Ascending aorta (tissue), 2 donors: ENCODE measurements around the gene SLC25A12. TPM values are rescaled to one million over a fixed set of nuclear protein-coding genes. Genes with fewer than 3 reads are reported as not detected.
A peak's percentile ranks its signal among the peaks of the same experiment; 100 is the strongest.
"Not testable (repeated sequence)": the region's sequence is repeated elsewhere in the genome, so short reads cannot be mapped to it uniquely, and the experiment has no call there.

Experiments used
- DNase-seq, 2 donors: peaks; one replicate each; pipeline ENCODE4 v3.0.0-alpha.2; 2019; ENCODE audit warnings: low spot score in 2 of 2
- H3K27ac ChIP-seq, 2 donors: fragments of 200-600 bp; sonication (generic); one replicate each; pipeline ENCODE4 v1.5.1; 2016 to 2017; ENCODE audit warnings: mild to moderate bottlenecking in 1 of 2
- H3K27me3 ChIP-seq: fragments of 200-600 bp; sonication (generic); one replicate; pipeline ENCODE4 v1.5.1; 2017
- H3K36me3 ChIP-seq, 2 donors: fragments of 200-600 bp; sonication (generic); one replicate each; pipeline ENCODE4 v1.5.1; 2016
- H3K4me1 ChIP-seq, 2 donors: fragments of 200-600 bp; sonication (generic); one replicate each; pipeline ENCODE4 v1.5.1; 2016 to 2017; ENCODE audit warnings: mild to moderate bottlenecking in 1 of 2
- H3K4me3 ChIP-seq, 2 donors: fragments of 200-600 bp; sonication (generic); one replicate each; pipeline ENCODE4 v1.5.1; 2016 to 2017; ENCODE audit warnings: mild to moderate bottlenecking in 1 of 2
- H3K9me3 ChIP-seq, 2 donors: fragments of 200-600 bp; sonication (generic); one replicate each; pipeline ENCODE4 v1.5.1; 2016
- CTCF ChIP-seq, 3 experiments: fragments of 200-600 bp in 2 of 3; fragments of 450-650 bp in 1 of 3; sonication (generic) in 2 of 3; IDR thresholded peaks; one replicate each; pipeline ENCODE4 v1.5.1; 2016 to 2019; ENCODE audit warnings: antibody characterized with exemption in 3 of 3, mild to moderate bottlenecking in 1 of 3, moderate library complexity in 1 of 3
- intact Hi-C: fragments of 100-400 bp; cut with DNase I; formaldehyde crosslinking; loops from one replicate; pipeline ENCODE4 v1.15.1; 2023
- total RNA-seq: library from RNA; depleted of rRNA; stranded (reverse); fragments of >200 nt; gene quantifications from one replicate; pipeline ENCODE4 v1.1.0, GENCODE V29; 2016

SLC25A12 gene
- total RNA-seq, 1 donor from 2014 or later, result 11.9 TPM

DNA sequence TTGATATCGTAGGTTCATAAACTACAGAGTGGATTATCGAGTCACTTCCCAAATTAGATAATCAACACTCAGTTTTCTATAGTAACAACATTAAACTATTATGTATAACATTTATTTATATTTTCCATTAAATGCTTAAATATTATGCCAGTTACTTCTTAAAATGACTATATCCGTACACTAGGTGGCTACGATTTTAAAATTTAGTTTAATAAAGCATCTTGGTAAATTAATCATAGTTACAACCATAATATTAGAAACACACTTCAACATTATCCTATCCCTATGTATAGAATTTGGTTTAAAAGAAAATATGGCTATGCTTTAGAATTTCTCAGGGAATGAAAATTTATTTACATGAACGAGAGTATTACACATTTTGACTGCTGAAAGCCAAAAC lies 80.3 kb downstream of the SLC25A12 start:
- no peak overlapping the region for H3K4me3 ChIP-seq
- intact Hi-C loops, result loop anchor here (5.0 to 10.0 kb wide), 2 partner anchors 294 to 651 kb away; no protein-coding TSS in a partner anchor
- H3K27ac ChIP-seq, result no peak overlapping the region
- H3K36me3 ChIP-seq, result peaks cover 6 to 19% of the 10 kb centered on the region in 2 donors
- DNase-seq, result no peak
- no peaks in the 10 kb centered on the region for H3K4me1 ChIP-seq
- H3K27me3 ChIP-seq, result no peaks in the 10 kb centered on the region
- H3K9me3 ChIP-seq, result no peaks in the 10 kb centered on the region
- TF ChIP-seq CTCF (IDR thresholded peaks at IDR 0.05), result no peak

DNA sequence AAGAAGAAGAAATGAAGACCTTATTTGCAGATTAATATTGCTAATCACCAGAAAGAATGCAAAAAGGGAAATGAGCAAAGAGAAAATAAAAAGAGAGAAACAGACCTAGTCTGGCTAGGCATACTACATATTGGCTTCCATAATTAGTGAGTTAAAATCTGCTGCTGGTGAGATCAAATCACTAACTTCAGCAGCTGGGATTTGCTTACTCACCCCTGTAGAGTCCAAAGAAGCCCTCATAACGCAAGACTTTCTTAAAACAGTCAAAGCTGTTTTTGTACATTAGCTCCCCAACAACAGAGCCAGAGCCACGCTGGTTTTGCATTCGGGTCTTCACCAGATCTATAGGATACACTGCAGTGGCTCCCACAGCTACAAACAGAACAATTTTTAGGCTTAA lies 80.9 kb downstream of the SLC25A12 start:
- Histone ChIP-seq H3K4me3 (no peak overlapping the region), H3K27me3 (no peaks in the 10 kb centered on the region), H3K4me1 (no peaks in the 10 kb centered on the region), H3K36me3 (peaks cover 6 to 25% of the 10 kb centered on the region in 2 donors), H3K27ac (no peak overlapping the region), H3K9me3 (no peaks in the 10 kb centered on the region)
- TF ChIP-seq CTCF (IDR thresholded peaks at IDR 0.05), result no peak
- intact Hi-C loops, result loop anchor here (5.0 to 10.0 kb wide), 2 partner anchors 294 to 652 kb away; no protein-coding TSS in a partner anchor
- no peak for DNase-seq

GRCh38 chr2:171811245-171811628 lies 82.8 kb downstream of the SLC25A12 start:
- no peaks in the 10 kb centered on the region for H3K9me3 ChIP-seq
- no peaks in the 10 kb centered on the region for H3K4me1 ChIP-seq
- no peak overlapping the region for H3K27ac ChIP-seq
- TF ChIP-seq CTCF (IDR thresholded peaks at IDR 0.05), result peak in 2 of 3 experiments; percentile 5 to 38
- H3K4me3 ChIP-seq, result no peak overlapping the region
- peaks cover 6 to 29% of the 10 kb centered on the region in 2 donors for H3K36me3 ChIP-seq
- intact Hi-C loops, result loop anchor here (5.0 to 10.0 kb wide), 2 partner anchors 296 to 654 kb away; no protein-coding TSS in a partner anchor
- no peaks in the 10 kb centered on the region for H3K27me3 ChIP-seq
- DNase-seq, result no peak

GRCh38 chr2:171810422-171811244 lies 83.4 kb downstream of the SLC25A12 start:
- H3K4me3 ChIP-seq, result no peak overlapping the region
- TF ChIP-seq CTCF (IDR thresholded peaks at IDR 0.05), result no peak
- no peak overlapping the region for H3K27ac ChIP-seq
- no peak for DNase-seq
- H3K9me3 ChIP-seq, result no peaks in the 10 kb centered on the region
- no peaks in the 10 kb centered on the region for H3K4me1 ChIP-seq
- H3K36me3 ChIP-seq, result peaks cover 6 to 31% of the 10 kb centered on the region in 2 donors
- intact Hi-C loops, result loop anchor here (5.0 to 10.0 kb wide), 2 partner anchors 297 to 654 kb away; no protein-coding TSS in a partner anchor
- H3K27me3 ChIP-seq, result no peaks in the 10 kb centered on the region

- H3K27ac ChIP-seq, H3K9me3 ChIP-seq, intact Hi-C loops, H3K27me3 ChIP-seq, DNase-seq, H3K4me3 ChIP-seq, H3K4me1 ChIP-seq: not testable (repeated sequence)
- peaks cover 6 to 38% of the 10 kb centered on the region in 2 donors for H3K36me3 ChIP-seq
These were observed 85.2 kb downstream of the SLC25A12 start for GRCh38 chr2:171808885-171809284.

DNA sequence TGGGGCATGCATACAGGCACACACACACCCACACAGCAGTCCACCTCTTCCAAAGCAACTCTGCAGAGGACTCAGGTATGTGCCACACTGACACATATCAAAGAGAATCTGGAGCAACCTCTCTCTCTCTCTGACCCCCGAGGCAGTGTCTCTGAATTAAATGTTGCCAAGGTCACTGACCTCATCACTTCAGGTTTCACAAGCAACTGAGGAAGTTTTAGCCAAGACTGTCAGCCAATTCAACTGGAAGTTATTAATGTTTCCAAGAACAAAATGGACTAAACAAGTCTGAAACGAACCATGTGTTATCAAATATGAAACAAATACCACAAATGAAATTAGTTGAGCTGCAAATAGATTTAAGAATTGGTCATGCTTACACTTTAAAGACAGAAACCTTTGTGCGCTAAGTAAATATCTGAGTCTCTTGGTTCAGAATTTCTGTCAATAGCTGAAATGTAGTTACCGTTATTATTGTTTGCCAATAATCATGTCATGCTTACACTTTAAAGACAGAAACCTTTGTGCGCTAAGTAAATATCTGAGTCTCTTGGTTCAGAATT lies 86.1 kb downstream of the SLC25A12 start:
- H3K36me3 ChIP-seq, result peaks cover 6 to 38% of the 10 kb centered on the region in 2 donors

More for the DNA sequence above, 86.1 kb downstream of the SLC25A12 start:
- no peak for TF ChIP-seq CTCF (IDR thresholded peaks at IDR 0.05)
- Histone ChIP-seq H3K27me3 (no peaks in the 10 kb centered on the region), H3K27ac (no peak overlapping the region), H3K4me3 (no peak overlapping the region), H3K9me3 (no peaks in the 10 kb centered on the region), H3K4me1 (no peaks in the 10 kb centered on the region)
- DNase-seq, result no peak
- intact Hi-C loops, result no loop called here
